Hepatocyte (in vitro differentiated cells): ENCODE measurements around the gene TMEFF2. TPM values are rescaled to one million over a fixed set of nuclear protein-coding genes. Genes with fewer than 3 reads are reported as not detected.

Experiments
- DNase-seq: peaks from one replicate; pipeline ENCODE4 v3.0.0-alpha.2; 2016; ENCODE audit warnings: low spot score
- H2AFZ ChIP-seq: fragments of 200-600 bp; sonication (generic); 2 replicates; pipeline ENCODE4 v1.6.0; 2016; ENCODE audit warnings: antibody characterized with exemption, mild to moderate bottlenecking
- H3K27ac ChIP-seq: fragments of 200-600 bp; sonication (generic); 2 replicates; pipeline ENCODE4 v1.5.1; 2016; ENCODE audit warnings: mild to moderate bottlenecking
- H3K27me3 ChIP-seq: fragments of 200-600 bp; sonication (generic); 2 replicates; pipeline ENCODE4 v1.6.1; 2016
- H3K36me3 ChIP-seq: fragments of 200-600 bp; sonication (generic); replicated peaks from 2 replicates; pipeline ENCODE4 v1.5.1; 2016; ENCODE audit warnings: low read depth; ENCODE audit not compliant: insufficient read depth
- H3K4me1 ChIP-seq: fragments of 200-600 bp; sonication (generic); 2 replicates; pipeline ENCODE4 v1.5.1; 2016; ENCODE audit warnings: mild to moderate bottlenecking, moderate library complexity; ENCODE audit not compliant: insufficient read depth
- H3K4me2 ChIP-seq: fragments of 200-600 bp; sonication (generic); 2 replicates; pipeline ENCODE4 v1.6.0; 2016
- H3K4me3 ChIP-seq: fragments of 200-600 bp; sonication (generic); 2 replicates; pipeline ENCODE4 v1.5.1; 2016; ENCODE audit warnings: mild to moderate bottlenecking
- H3K79me2 ChIP-seq: fragments of 200-600 bp; sonication (generic); 2 replicates; pipeline ENCODE4 v1.6.0; 2017; ENCODE audit warnings: mild to moderate bottlenecking
- H3K9me2 ChIP-seq: fragments of 200-600 bp; sonication (generic); replicated peaks from 2 replicates; pipeline ENCODE4 v1.6.0; 2017; ENCODE audit warnings: mild to moderate bottlenecking; ENCODE audit not compliant: insufficient read depth
- H3K9me3 ChIP-seq: fragments of 200-600 bp; sonication (generic); 2 replicates; pipeline ENCODE4 v1.5.1; 2016; ENCODE audit warnings: low read depth, mild to moderate bottlenecking
- H4K20me1 ChIP-seq: fragments of 200-600 bp; sonication (generic); 2 replicates; pipeline ENCODE4 v1.6.0; 2016; ENCODE audit warnings: mild to moderate bottlenecking; ENCODE audit not compliant: insufficient read depth, poor library complexity, severe bottlenecking
- CTCF ChIP-seq: fragments of 200-600 bp; sonication (generic); IDR thresholded peaks from 2 replicates; pipeline ENCODE4 v1.5.1; 2016; ENCODE audit warnings: antibody characterized with exemption, mild to moderate bottlenecking; ENCODE audit not compliant: poor library complexity
- EZH2 ChIP-seq: fragments of 200-600 bp; sonication (generic); IDR thresholded peaks from 2 replicates; pipeline ENCODE4 v1.6.1; 2016; ENCODE audit warnings: antibody characterized with exemption, mild to moderate bottlenecking, borderline replicate concordance
- EZH2phosphoT487 ChIP-seq: fragments of 200-600 bp; sonication (generic); IDR thresholded peaks from one replicate; pipeline ENCODE4 v1.6.1; 2018; ENCODE audit warnings: antibody characterized with exemption, mild to moderate bottlenecking, low read depth, moderate library complexity; ENCODE audit not compliant: unreplicated experiment, severe bottlenecking
- WGBS: methylation state at CpG from one replicate; pipeline ENCODE4 v1.1.6; 2016; ENCODE audit warnings: low lambda C conversion rate; ENCODE audit errors: missing lambda C conversion rate; 5-methylcytosine and 5-hydroxymethylcytosine counted together
- polyA plus RNA-seq: library from polyadenylated mRNA; unstranded; fragments of >200 nt; fragmentation: Nextera tagmentation; extraction: Ambion mirVana; gene quantifications from 2 replicates; pipeline ENCODE4 v1.2.1, GENCODE V29; 2016
- total RNA-seq: library from RNA; depleted of rRNA; stranded (reverse); fragments of >200 nt; gene quantifications from 2 replicates; pipeline ENCODE4 v1.2.3, GENCODE V29; 2014

Gene TMEFF2
- total and polyA plus RNA-seq, 2 experiments from 2014 or later: 0.43 to 1.8 TPM

GRCh38 chr2:191927991-191928390, 266.7 kb downstream of the TMEFF2 start:
- H3K4me3 ChIP-seq: no peak overlapping the region
- H3K4me1 ChIP-seq: no peaks in the 10 kb centered on the region
- DNase-seq: no peak
- no peaks in the 10 kb centered on the region for H3K9me2 ChIP-seq
- H3K27me3 ChIP-seq: no peaks in the 10 kb centered on the region
- TF ChIP-seq CTCF (no peak), EZH2 (no peak), EZH2phosphoT487 (no peak)
- no peak overlapping the region for H3K4me2 ChIP-seq
- 62% methylated on average over 3 of the region's 3 CpGs for WGBS
- H4K20me1 ChIP-seq: no peaks in the 10 kb centered on the region
- no peak overlapping the region for H3K27ac ChIP-seq
- H3K36me3 ChIP-seq: no peaks in the 10 kb centered on the region
- H2AFZ ChIP-seq: no peak overlapping the region
- no peaks in the 10 kb centered on the region for H3K79me2 ChIP-seq
- H3K9me3 ChIP-seq: no peaks in the 10 kb centered on the region

- H4K20me1 ChIP-seq: no peaks in the 10 kb centered on the region
- WGBS: 59% methylated on average over 4 of the region's 4 CpGs
- no peak for DNase-seq
- H3K9me3 ChIP-seq: no peaks in the 10 kb centered on the region
- no peaks in the 10 kb centered on the region for H3K9me2 ChIP-seq
- no peaks in the 10 kb centered on the region for H3K79me2 ChIP-seq
- H3K4me2 ChIP-seq: no peak overlapping the region
- H3K27ac ChIP-seq: no peak overlapping the region
- TF ChIP-seq CTCF: no peak
- no peak for TF ChIP-seq EZH2
- no peak for TF ChIP-seq EZH2phosphoT487
- H3K27me3 ChIP-seq: no peaks in the 10 kb centered on the region
- H3K4me1 ChIP-seq: no peaks in the 10 kb centered on the region
- no peak overlapping the region for H3K4me3 ChIP-seq
- H2AFZ ChIP-seq: no peak overlapping the region
- H3K36me3 ChIP-seq: no peaks in the 10 kb centered on the region
Measured at GRCh38 chr2:191927319-191927867, 267.3 kb downstream of the TMEFF2 start.

- no peak for DNase-seq
- Histone ChIP-seq H3K27me3 (no peaks in the 10 kb centered on the region), H3K27ac (no peak overlapping the region), H3K4me1 (no peaks in the 10 kb centered on the region), H3K4me2 (no peak overlapping the region), H3K4me3 (no peak overlapping the region), H3K9me3 (no peaks in the 10 kb centered on the region), H4K20me1 (no peaks in the 10 kb centered on the region), H2AFZ (no peak overlapping the region), H3K79me2 (no peaks in the 10 kb centered on the region), H3K9me2 (no peaks in the 10 kb centered on the region), H3K36me3 (no peaks in the 10 kb centered on the region)
- no peak for TF ChIP-seq EZH2phosphoT487
- no peak for TF ChIP-seq EZH2
- TF ChIP-seq CTCF: no peak
- 95% methylated on average over 1 of the region's 1 CpG for WGBS
Measured at GRCh38 chr2:191926671-191927070, 268.1 kb downstream of the TMEFF2 start.

- no peaks in the 10 kb centered on the region for H3K36me3 ChIP-seq
- H3K79me2 ChIP-seq: no peaks in the 10 kb centered on the region
- H3K4me2 ChIP-seq: no peak overlapping the region
- H3K4me3 ChIP-seq: no peak overlapping the region
- TF ChIP-seq EZH2phosphoT487: no peak
- no peak for TF ChIP-seq CTCF
- no peak for TF ChIP-seq EZH2
- H3K27ac ChIP-seq: no peak overlapping the region
- no peaks in the 10 kb centered on the region for H3K4me1 ChIP-seq
- H4K20me1 ChIP-seq: no peaks in the 10 kb centered on the region
- H3K9me2 ChIP-seq: no peaks in the 10 kb centered on the region
- H3K9me3 ChIP-seq: no peaks in the 10 kb centered on the region
- no peak overlapping the region for H2AFZ ChIP-seq
- H3K27me3 ChIP-seq: no peaks in the 10 kb centered on the region
- DNase-seq: no peak
Measured at GRCh38 chr2:191923652-191923997, 271.1 kb downstream of the TMEFF2 start.
